Measurements from ENCODE around the gene GLCCI1. TPM values are rescaled to one million over a fixed set of nuclear protein-coding genes. Genes with fewer than 3 reads are reported as not detected.

The GLCCI1 gene
- total RNA-seq, 1 experiment from 2014 or later = 4.6 TPM

GRCh38 chr7:7932553-7932952, 36.0 kb upstream of the GLCCI1 start (continued):
- TF ChIP-seq, protein P1, sequence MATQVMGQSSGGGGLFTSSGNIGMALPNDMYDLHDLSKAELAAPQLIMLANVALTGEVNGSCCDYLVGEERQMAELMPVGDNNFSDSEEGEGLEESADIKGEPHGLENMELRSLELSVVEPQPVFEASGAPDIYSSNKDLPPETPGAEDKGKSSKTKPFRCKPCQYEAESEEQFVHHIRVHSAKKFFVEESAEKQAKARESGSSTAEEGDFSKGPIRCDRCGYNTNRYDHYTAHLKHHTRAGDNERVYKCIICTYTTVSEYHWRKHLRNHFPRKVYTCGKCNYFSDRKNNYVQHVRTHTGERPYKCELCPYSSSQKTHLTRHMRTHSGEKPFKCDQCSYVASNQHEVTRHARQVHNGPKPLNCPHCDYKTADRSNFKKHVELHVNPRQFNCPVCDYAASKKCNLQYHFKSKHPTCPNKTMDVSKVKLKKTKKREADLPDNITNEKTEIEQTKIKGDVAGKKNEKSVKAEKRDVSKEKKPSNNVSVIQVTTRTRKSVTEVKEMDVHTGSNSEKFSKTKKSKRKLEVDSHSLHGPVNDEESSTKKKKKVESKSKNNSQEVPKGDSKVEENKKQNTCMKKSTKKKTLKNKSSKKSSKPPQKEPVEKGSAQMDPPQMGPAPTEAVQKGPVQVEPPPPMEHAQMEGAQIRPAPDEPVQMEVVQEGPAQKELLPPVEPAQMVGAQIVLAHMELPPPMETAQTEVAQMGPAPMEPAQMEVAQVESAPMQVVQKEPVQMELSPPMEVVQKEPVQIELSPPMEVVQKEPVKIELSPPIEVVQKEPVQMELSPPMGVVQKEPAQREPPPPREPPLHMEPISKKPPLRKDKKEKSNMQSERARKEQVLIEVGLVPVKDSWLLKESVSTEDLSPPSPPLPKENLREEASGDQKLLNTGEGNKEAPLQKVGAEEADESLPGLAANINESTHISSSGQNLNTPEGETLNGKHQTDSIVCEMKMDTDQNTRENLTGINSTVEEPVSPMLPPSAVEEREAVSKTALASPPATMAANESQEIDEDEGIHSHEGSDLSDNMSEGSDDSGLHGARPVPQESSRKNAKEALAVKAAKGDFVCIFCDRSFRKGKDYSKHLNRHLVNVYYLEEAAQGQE (IDR thresholded peaks at IDR 0.05; ENCODE audit: low read depth) = no peak
- TF ChIP-seq EZH2 (IDR thresholded peaks at IDR 0.05) (no peak), EGR1 (IDR thresholded peaks at IDR 0.05; ENCODE audit: low read depth) (no peak), RAD21 (IDR thresholded peaks at IDR 0.05; ENCODE audit: low read depth) (no peak), SP1 (IDR thresholded peaks at IDR 0.05; ENCODE audit: low read depth) (no peak)

- H3K9me3 ChIP-seq (ENCODE audit: control insufficient read depth in 1 of 2, insufficient read depth in 1 of 2, low read depth in 1 of 2, low read length in 2 of 2) = no peaks in the 10 kb centered on the region
- no peaks in the 10 kb centered on the region for H3K36me3 ChIP-seq (ENCODE audit: control insufficient read depth in 1 of 2, insufficient read depth in 2 of 2, low read length in 2 of 2)
- H3K4me2 ChIP-seq (ENCODE audit: low read length) = no peak overlapping the region
- RAD21 ChIA-PET (ENCODE audit: low non-redundant PET in 1 of 2, low total read pairs in 2 of 2, uncharacterized antibody in 2 of 2, unreplicated experiment in 2 of 2) = no interaction called here
- H3K9ac ChIP-seq (ENCODE audit: low read length) = no peak overlapping the region
- no peak overlapping the region for H3K4me3 ChIP-seq (replicated peaks in 1 of 2; ENCODE audit: low read depth in 1 of 2, low read length in 2 of 2)
- POLR2A ChIA-PET = no interaction called here
- H3K27ac ChIP-seq (ENCODE audit: low read depth, low read length) = no peak overlapping the region
- no peaks in the 10 kb centered on the region for H4K20me1 ChIP-seq (ENCODE audit: insufficient read depth)
- CTCF ChIA-PET = no interaction called here
- intact Hi-C loops (cut with micrococcal nuclease) = no loop called here
- H3K27me3 ChIP-seq (ENCODE audit: insufficient read depth, low read length) = no peaks in the 10 kb centered on the region
- no peak for DNase-seq (ENCODE audit: low read depth, low spot score)
- BruUV-seq (replicated peaks) = no TSS peak
- H3K4me1 ChIP-seq (ENCODE audit: control insufficient read depth in 1 of 2, insufficient read depth in 2 of 2, low read length in 2 of 2) = no peaks in the 10 kb centered on the region
- H3K79me2 ChIP-seq (ENCODE audit: insufficient read depth, low read length) = no peaks in the 10 kb centered on the region
- H3K9me2 ChIP-seq (ENCODE audit: insufficient read depth) = 0 out of 2 replicates have a peak, but pooled peaks cover 3% of the 10 kb centered on the region
- H2AFZ ChIP-seq (ENCODE audit: low read depth, low read length, poor library complexity, severe bottlenecking) = no peak overlapping the region
- no peak for ATAC-seq
- TF ChIP-seq, protein P2, sequence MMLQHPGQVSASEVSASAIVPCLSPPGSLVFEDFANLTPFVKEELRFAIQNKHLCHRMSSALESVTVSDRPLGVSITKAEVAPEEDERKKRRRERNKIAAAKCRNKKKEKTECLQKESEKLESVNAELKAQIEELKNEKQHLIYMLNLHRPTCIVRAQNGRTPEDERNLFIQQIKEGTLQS (IDR thresholded peaks at IDR 0.05) = no peak
- TF ChIP-seq ELF1 (IDR thresholded peaks at IDR 0.05; ENCODE audit: borderline replicate concordance, low read depth) (no peak), EZH2 (IDR thresholded peaks at IDR 0.05) (no peak), EZH2phosphoT487 (IDR thresholded peaks at IDR 0.05; ENCODE audit: borderline replicate concordance) (no peak), RAD21 (IDR thresholded peaks at IDR 0.05; ENCODE audit: low read depth) (no peak), EGR1 (IDR thresholded peaks at IDR 0.05; ENCODE audit: low read depth) (no peak), TCF7L2 (IDR thresholded peaks at IDR 0.05; ENCODE audit: borderline replicate concordance, extremely low read depth, insufficient read depth, insufficient read length) (no peak), JUND (IDR thresholded peaks at IDR 0.05) (no peak), CTCF (IDR thresholded peaks at IDR 0.05 in 2 of 3, conservative IDR thresholded peaks at IDR 0.05 in 1 of 3; ENCODE audit: borderline replicate concordance in 1 of 3, insufficient read depth in 1 of 3, low read depth in 2 of 3, low read length in 2 of 3) (no peak), CEBPB (IDR thresholded peaks at IDR 0.05; ENCODE audit: low read depth) (no peak), YY1 (IDR thresholded peaks at IDR 0.05; ENCODE audit: extremely low read depth, insufficient replicate concordance, low read depth, low read length) (no peak), ZFX (IDR thresholded peaks at IDR 0.05) (no peak)
- TF ChIP-seq, protein P1 (IDR thresholded peaks at IDR 0.05; ENCODE audit: low read depth) = no peak
- TF ChIP-seq, protein P3, sequence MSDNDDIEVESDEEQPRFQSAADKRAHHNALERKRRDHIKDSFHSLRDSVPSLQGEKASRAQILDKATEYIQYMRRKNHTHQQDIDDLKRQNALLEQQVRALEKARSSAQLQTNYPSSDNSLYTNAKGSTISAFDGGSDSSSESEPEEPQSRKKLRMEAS (IDR thresholded peaks at IDR 0.05) = no peak
Measured at GRCh38 chr7:7933915-7934526, 34.6 kb upstream of the GLCCI1 start.

Data from HCT116 (cell line).